NCI-H1092 (cell line): ENCODE data around the gene TRAF4.

Experiments
- DNase-seq: peaks from one replicate; lab custom pipeline; 2025; lab: John Stamatoyannopoulos, UW

TRAF4 gene, protein sequence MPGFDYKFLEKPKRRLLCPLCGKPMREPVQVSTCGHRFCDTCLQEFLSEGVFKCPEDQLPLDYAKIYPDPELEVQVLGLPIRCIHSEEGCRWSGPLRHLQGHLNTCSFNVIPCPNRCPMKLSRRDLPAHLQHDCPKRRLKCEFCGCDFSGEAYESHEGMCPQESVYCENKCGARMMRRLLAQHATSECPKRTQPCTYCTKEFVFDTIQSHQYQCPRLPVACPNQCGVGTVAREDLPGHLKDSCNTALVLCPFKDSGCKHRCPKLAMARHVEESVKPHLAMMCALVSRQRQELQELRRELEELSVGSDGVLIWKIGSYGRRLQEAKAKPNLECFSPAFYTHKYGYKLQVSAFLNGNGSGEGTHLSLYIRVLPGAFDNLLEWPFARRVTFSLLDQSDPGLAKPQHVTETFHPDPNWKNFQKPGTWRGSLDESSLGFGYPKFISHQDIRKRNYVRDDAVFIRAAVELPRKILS

DNA sequence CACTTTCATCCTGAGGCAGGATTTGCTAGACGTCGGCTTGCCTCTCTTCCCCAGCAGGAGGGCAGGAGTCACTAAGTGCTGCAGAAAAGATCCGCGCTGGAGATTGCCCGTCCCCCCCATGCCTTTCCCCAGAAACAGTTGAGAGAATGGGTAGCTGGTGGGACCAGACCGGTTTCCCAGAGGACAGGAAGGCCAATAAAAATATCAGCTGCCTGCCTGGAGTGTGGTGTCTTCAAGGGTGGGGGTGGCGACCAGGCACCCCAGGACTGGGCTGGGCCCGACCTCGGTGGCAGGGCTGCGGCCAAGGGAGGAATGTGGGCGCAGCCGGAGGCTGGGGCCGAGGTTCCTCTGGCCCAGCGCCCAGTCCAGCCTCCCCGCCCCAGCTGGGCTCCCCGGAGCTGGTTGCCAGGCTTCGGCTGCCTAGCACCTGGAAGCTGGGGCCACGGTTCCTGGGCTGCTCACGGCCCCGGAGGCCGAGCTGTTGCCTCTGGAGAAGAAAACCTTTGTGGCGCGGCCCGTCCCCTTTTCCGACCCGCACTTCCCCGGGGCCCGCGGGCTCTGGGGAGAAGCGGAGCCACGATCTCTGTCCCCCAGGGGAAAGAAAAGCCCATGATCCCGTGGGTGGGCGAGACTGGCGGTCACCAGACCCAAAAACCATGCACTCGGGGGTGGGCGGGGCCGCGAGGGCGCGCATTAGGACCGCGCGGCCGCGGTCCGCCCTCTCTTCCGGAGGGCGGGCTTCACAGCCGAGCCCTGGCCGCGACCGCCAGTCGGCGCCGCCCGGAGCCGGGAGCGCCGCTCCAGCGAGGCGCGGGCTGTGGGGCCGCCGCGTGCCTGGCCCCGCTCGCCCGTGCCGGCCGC lies at the start of gene TRAF4:
TRAF4 (plus strand) TSS at position 769 of the 861 bp plus-strand sequence. CDS start 102 bp downstream, outside the sequence.
- peak; percentile 78 for DNase-seq

DNA sequence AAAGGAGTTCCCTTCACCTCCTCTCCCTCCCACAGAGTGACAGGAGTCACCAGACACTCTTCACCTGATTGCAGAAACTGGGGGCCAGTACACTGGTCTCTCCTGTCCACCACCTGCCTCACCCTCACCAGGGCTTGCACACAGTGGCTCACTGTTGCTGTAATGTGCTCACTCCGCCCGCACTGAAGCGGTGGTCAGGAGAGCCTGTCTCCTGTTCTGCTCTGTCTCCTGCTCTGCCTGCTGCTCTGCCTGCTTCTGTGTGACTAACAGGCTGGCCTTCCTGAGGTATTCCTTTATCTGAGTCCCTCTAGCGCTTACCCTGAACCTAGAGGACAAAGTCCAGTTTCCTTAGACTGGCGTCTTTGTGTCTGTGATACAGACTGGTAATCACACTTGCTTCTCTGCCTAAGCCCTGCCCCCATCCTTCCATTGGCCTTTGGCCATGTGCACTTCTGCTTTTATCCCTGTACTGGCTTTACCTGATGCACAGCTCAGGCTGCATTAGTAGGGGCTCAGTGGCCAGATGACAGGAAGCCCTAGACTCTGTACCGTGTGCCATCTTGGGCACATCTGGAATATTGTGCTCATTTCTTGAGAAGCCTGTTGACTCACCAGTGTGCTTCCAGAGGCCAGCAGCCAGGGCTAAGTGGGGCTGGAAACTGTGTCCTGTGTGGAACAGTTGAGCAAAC lies 45.4 kb upstream of the TRAF4 start:
- DNase-seq = no peak

DNA sequence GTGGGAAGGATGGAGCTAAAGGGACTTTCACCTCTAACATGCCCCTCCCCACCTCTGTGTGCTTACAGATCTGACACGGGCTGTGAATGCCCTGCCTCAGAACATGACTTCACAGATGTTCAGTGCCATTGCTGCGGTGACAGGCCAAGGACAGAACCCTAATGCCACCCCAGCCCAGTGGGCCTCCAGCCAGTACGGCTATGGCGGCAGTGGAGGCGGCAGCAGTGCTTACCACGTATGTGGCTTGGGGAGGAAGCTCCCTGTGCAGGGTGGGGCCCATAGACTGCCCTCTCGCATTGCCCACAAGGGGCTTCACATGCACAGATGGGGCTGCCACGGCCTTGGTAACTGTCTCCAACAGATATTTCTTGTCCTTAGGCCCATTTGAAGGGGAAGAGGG lies 43.5 kb upstream of the TRAF4 start:
- DNase-seq = no peak

DNA sequence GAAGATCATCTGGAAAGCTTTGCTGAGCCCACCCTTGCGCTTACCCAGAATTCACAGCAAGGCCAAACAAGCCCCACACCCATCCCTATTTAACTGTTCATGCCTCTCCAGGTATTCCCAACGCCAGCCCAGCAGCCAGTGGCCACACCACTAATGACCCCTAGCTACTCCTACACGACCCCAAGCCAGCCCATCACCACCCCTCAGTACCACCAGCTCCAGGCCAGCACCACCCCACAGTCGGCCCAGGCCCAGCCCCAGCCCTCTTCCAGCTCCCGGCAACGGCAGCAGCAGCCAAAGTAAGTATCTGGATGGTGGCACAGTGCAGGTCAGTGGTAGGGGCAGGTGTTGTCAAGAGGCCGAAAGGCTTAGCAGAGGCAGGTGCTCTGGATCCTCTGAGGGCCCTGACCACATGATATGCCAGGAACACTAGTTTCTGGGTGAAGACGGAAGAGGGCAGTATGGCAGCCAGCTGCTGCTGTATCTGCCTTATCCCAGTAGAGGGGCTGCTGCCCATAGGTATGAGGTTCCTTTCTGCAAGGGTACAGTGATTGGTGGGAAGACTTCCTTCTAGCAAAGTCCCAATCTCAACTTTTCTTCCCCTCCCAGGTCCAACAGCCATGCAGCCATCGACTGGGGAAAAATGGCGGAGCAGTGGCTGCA lies 42.9 kb upstream of the TRAF4 start:
- peak; percentile 31 for DNase-seq

DNA sequence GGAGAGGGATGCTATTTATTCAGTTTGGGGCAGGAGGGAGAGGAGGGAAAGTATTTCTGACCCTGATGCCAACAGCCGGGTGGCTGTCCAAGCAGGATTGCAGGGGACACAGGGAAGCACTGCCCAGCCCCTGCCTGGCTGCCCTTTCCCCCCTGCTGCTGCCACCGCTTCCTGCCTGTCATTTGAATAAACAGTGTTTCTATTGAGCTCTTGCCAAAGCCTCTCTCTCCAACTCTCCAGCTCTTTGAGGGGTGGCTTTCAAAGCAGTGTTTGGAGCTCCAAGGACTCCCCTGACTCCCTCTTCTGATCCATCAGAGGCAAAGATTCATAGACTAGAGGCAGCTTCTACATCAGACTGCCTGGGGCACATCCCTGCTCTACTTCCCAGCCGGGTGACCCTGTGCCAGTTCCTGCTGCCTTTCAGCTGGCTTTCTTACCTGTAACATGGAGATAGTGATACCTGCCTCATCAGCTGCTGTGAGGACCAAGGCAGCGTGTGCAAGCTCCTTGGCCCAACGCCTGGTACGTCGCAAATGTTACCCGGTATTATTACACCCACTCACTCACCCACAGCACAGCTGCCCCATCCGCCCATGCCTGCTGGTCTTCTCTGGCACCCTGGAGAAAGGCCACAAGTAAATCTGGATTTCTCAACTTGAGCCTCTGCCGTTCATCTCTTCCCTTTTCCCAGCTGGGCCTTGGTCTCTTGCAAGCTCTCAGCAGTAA lies 41.6 kb upstream of the TRAF4 start:
- peak; percentile 86 for DNase-seq

DNA sequence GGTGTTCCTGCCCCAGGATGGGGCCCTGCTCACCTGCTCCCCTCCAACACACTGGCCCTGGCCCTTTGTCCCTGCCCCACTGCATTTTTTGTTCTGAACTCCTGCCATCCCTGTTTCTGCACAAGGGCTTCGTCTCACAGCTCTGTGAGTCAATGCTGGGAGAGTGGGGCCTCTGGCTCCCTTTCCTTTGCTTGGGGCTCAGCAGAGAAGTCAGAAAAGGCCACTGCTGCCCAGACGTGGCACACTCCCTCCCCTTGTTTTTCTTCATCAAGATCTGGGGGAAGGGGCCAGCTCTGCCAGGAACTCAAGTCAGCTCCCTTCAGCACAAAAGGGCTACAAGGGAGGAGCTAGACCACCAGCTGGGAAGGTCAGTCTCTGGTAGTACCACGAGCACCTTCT lies 41.1 kb upstream of the TRAF4 start:
- no peak for DNase-seq

DNA sequence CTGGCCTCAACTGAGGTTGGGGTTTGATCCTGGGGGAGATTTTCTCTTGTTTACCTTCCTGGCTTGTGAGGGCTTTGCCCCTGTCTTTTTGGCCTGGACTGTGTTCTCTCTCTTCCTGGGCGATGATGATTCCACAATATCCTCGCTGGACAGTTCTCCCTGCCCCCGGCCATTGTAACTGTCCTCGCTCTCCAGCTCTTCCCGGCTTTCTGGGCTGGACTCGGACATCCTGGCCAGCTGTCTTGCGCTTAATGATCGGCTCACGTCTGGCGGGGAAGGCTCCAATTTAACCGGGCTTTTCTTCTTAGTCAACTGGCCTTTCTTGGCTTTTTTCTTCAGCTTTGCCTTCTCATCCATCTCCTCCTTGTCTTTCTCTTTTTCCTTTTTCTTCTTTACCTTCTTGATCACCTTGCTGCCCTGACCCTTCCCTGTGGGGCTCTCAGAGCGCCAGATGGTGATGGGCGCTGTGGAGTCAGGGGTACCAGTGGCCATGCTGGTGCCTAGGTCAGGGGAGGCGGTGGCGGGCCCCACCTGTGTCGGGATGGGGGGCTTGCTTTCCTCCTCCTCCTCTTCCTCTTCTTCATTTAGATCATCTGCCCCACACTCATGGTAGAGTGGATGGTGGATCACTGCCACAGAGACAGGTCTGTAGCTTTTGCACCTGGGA lies 40.1 kb upstream of the TRAF4 start:
- no peak for DNase-seq

DNA sequence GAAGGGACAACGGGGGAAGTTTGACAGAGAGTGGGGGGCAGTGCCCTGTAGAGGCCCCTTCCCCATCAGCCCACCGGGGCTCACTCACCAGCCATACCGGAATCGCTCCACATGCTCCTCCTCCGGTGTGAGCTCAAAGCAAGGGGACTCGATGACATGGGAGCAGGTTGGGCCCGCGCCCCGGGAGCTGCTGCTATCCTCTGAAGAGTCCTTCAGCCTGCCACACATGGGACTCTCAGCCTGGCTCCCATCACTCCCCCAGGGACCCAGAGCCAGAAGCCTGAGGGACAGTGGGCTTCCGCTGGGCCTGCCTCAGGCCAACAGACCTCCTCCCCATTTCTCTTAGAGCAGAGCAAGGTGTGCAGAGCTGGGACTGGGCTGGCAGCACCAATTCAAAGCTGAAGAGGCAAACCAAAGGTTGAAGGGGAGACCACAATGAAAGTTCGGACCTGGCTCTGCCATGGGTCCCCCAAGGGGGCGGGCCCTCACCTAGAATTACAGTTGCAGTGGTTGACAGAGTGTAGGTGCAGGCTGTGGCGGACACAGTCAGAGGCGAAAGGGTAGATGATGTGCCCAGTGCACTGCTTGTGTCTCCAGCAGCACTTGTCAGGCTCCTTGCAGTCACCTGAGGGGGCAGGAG lies 39.5 kb upstream of the TRAF4 start:
- DNase-seq = no peak

DNA sequence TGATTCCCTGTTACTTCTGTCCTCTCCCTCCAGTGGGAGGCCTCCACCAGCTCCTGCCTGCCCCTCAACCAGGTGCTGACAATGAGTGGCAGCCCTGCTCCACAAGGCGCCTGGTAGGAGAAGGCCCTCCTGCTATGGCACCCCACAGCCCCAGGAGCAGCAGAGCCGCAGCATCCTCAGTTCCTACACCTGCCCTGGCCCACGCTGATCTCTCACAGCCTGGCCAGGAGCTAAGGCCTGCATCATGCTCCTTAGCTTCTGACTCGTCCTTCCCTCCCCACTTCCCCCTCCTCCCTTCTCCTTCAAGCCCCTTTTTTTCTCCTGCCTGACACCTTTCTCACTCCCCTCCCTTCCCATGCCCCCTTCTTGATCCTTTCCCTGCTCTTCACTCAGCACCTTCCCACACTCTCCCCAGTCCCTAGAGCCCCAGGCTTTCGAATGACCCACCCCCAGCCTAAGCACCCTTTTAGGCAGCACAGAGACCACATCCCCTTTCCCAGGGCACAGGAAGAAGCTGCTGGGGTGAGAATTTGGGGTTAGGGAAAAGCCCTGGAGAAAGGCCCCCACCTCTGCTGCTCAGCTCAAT lies 38.6 kb upstream of the TRAF4 start:
- DNase-seq = no peak

DNA sequence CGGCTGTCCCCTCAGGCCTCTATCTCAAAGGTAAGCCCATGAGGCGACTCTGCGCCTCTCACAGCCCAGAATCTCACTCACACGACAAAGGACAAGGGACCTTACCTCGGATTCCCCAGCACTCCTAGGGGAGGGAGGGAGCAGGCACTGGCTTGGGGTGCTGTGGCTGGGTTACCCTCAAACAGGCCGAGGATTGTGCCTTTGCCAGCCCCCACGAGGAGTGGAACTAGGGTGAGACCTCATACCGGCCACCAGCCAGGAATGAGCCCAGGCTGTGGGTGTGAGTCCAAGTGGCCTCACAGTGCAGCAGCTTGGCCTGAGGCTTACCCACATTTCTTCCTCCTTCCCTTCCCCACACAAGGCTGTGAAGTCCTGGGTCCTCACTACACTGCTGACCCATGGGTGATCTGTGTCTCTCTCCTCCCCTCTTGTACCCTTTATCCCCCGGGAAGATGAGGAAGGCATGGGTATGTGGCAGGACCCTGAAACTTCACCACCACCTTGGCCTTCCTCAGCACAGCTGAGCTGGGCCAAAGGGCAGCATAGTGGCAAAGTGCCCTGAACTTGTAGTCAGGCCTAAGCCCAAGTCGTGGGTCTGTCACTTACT lies 38.0 kb upstream of the TRAF4 start:
- no peak for DNase-seq

DNA sequence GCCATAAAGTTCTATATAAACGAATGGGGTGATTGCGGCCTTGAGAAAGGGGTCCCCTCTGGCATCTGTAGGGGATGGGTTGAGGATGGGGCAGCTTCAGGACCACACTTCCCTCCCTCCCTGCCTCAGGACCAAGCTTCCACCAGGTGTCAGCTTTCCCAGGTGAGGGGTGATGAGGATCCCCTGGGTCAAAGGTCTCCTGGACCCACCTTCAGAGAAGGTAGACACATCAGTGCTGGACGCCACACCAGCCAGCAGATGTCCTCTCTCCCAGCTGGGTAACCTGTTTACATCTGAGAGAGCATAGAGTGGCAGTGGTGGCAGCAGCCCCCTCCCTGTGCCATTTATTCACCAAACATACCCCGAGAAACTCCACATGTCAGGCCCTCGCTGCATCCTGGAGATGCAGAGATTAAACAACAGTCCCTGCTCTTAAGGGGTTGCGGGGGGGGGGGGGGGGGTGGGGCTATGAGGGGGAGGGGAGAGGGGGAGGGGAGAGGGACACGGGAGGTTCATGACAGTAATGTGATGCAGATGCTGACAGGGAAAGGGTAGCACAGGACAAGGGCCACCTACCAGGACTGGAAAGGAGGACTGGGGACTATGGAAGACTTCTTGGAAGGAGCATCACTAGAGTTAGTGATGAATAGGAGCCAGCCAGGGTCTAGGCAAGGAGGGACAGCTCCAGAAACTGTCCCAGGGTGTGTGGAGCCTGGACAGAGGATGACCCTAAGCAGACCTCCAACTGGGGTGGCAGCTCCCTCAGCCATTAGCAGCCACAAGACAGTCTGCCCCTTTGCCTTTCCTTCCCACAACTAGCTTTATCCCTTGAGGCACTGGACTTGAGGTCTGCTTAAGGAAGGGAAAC lies 37.1 kb upstream of the TRAF4 start:
- no peak for DNase-seq

DNA sequence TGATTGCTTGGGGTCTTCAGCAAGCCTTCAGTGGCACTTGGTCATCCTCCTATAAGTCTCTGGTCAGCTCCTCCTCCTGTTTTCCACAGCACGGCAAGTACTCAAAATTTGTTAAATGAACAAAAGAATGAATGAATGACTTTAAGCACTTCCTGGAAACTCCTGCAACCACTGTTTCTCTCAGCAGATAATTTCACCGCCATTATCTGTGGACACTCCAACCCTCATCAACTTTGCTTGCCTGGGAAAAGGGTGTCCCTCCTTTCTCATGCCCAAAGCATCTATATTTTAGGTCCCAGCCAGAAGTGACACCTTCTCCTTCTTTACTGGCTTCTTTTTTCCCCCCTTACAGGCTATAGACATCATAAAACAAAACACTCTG lies 36.5 kb upstream of the TRAF4 start:
- no peak for DNase-seq

DNA sequence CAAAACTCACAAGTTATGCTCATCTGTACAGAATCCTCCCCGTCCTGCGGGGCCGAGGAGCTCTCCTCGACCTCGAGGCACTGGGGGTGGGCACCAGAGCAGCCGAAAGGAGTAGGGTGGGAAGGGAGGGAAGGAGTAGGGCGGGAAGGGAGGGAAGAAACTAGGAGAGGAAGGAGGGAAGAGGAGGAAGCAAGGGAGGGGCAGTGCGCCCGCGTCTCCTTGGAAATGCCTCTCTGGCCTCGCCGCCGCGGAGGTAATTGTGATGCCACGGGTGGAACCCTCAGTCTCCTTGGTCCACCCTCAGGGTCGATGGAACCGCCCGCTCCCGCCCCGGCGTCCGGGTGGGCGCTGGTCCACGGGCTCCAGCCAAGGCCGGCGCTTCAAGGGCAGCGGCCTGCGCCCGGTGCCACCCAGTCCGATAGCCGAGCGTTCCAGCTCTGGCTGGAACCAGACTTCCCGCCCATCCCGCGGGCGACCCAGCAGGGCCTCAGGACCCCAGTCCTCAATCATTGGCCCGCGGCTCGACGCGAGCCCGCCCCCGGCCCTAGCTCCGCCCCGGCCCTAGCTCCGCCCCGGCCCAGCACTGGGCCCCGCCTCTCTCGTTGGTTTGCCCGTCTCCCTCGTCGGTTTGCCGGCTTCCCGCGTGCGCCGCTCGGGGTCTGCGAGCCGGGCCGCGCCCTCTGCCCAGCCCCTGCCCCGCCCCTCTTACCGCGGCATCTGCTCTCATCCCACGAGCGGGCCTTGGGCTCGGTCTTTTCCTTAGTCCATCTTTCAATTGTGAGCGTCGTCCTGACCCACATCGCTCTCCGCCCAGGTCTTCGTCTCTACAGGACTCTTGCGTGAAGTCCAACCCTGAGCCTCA lies 32.7 kb upstream of the TRAF4 start:
- DNase-seq = peak; percentile 87

DNA sequence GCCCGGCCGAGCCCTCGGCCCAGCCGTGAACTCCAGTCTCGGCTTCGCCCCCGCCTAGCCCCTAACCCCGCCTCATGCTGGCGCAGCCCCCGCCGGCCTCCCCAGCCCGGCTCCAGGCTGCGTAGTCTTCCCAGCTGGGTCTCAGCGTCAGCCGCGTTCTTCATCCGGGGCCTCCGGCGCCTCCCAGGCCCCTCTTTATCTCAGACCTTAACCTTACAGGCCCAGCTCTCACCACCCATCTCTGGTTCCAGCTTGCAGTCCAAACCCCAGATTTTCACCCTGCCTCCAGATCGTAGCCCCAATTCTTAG lies 32.1 kb upstream of the TRAF4 start, which contains the start of gene PROCA1:
PROCA1 (minus strand) TSS at position 166 of the 309 bp plus-strand sequence. CDS start 228 bp downstream, outside the sequence.
- DNase-seq = no peak

DNA sequence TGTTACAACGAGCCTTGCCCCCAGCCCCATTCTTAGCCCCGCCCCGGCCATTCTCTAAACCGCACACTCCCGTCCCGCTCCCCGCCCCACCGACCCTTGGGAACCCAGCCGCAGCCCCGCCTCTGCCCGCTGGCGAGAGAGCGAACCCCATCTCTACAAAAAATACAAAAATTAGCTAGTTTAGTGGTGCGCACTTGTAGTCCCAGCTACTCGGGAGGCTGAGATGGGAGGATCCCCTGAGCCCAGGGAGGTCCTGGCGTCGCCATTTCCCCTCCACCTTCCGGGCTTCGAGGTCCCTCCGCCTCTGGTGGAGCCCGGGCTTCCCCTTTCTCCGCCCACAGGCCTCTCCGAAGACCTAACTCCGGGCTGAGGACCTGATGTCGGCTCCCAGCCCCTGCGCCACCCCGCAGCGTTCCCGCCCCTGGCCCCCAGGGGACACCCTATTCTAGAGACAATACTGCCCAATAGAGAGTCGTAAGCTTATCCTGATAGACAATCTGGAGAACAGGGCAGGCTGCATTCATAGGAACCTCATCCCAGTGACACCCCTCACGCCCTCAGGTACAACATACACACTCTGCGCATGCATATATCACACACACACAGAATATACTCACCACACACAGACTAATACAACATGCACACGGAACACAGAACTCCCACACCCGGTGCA lies 31.6 kb upstream of the TRAF4 start:
- no peak for DNase-seq

DNA sequence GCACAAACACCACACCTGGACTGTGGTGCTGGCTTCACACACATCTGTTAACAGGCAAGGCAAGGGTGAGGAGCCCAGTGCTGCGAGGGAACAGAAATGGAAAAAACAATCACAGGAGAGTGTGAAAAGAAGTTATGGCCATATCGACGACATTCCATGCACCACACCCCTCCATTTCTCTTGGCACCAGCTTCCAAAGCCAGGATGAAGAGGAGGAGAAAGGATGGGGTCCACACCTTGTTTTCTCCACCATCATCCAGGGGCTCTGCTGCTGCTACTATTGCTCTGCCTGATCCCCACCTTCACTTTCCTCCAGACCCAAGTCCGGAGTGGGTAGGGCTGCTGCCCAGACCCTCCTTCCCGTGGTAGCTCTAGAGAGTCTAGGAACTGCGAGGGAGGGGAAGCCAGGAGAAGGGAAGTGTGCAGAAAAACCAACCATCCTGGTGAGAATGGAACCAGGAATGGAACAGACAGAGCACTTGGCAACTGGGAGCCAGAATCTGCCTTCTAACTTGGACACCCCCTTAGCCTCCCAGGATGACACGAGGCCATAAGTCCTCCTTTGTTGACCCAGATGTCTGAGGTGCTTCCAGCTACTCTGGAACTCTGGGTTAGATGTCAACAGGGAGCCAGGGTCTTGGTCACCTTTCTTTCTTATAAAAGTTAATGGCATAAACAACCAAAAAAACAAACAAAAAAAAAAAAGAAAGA lies 31.0 kb upstream of the TRAF4 start:
- DNase-seq = no peak
